NCI-H1105 treated with DMSO at 0.1 percent for 48 hours (cell line): ENCODE data around the gene CBR4.
A peak's percentile ranks its signal among the peaks of the same experiment; 100 is the strongest.

ENCODE experiments used
- DNase-seq: peaks from one replicate; lab custom pipeline; 2025; lab: John Stamatoyannopoulos, UW

CBR4 gene

DNA sequence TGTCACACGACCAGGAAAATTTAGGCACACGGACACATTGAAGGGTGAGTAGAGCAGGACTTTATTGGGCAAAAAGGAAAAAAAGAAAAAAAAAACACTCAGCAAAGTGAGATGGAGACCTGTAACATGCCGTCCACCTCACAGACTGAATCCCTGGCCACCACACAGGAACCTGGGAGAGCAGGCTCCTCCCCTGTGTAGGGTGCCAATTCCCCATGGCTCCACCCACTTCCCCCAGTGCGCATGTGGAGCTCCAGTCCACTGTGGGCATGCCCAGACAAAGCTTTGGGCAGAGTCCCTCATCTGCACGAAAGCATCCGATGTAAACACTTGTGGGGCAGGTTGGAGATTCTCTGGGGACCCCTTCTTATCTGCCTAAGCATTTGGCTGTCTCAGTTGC lies 23.6 kb upstream of the CBR4 start:
- no peak for DNase-seq

DNA sequence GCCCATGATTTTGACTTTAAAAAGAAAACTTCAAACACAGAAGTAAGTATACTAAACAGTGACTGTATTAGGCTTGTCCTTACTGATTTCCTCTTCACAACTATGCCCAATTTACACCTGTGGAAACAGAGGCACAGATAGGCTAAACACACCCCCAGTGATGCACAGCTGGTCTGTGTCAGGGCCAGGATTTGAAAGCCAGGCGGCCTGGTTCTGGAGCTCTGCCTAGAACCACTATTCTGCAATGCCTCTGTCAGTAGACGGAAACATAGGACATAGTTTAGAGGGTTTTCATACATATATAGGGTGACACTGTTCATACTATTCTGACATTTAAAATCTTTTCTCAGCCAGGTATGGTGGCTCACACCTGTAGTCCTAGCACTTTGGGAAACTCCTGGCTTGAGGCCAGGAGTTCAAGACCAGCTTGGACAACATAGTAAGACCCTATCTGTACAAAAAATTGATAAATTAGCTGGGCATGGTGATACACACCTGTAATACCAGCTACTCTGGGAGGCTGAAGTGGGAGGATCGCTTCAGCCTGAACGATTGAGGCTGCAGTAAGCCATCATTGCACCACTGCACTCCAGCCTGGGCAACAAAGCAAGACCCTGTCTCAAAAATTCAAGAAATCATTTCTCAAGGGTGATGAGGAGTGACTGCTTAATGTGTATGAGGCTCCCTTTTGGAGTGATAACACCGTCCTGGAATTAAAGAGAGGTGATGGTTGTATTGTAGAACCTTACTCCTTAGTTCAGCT lies 23.0 kb upstream of the CBR4 start:
- no peak for DNase-seq

DNA sequence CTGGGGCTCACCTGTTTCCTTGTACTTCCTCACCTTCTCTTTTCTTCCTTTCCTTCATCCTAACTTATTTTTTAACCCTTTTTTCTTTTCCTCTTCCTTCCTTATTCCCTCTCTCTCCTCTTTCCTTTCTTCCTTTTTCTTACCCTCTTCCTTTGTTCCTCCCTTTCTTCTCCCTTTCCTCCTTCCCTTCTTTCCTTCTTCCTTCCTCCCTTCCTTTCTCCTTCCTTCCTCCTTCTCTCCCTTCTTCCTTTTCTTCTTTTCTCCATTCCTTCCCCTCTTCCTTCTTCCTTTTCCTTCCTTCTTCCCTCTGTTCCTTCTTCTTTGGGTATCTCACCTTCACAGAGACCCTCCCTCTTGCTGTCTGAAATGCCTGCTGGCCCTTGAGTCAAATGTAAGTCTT lies 22.1 kb upstream of the CBR4 start:
- no peak for DNase-seq

DNA sequence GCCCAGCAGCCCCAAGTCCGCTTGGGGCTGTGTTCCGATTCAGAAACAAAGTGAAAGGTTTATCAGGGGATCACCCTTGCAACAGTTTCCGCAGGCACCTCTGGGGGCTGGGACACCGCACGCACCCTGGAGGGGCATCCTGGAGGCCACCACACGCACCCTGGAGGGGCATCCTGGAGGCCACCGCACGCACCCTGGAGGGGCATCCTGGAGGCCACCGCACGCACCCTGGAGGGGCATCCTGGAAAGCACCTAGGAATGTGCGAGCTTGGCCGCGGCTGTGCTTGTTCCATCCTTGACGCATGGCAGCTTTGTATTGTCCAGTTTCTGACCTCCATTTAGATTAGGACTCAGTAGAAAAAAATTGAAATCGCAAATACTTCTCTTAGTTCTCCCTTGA lies 21.3 kb upstream of the CBR4 start:
- DNase-seq, result no peak

DNA sequence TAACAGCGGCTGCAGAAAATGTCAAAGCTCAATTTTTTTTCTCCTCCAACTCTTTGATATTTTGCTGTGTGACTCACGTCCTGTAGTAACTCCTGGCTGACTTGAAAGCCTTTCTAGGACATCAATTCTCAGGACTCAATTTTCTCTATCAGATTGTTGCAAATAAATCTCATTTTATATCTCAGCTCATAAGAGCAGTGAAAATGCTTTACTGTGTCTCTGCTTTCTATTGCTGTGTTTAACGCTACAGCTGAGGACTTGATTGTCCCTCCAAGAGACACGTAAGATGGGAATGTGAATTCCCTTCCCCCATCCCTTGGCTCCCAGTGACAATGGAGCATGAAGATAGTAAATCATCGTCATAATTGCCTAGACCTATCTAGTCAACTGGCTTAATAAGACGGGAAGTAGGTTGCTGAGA lies 20.5 kb upstream of the CBR4 start:
- no peak for DNase-seq

DNA sequence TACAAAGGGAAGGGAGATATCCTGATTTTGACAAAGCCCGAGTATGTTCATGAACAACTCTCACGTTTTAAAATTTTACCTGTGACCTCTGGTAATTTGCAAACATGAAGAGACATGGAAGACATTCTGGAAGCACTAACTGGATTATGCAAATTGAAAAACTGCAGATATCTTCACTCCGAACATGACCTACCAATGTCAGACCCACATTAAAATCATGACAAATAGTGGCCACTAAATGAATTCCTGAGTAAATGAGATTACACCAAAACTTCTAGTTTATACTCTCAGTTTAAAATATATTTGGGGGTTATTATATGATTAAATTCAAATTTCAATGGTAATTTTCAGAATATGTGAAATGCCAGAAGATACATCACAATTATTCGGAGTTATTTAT lies 19.9 kb upstream of the CBR4 start:
- DNase-seq, result no peak

DNA sequence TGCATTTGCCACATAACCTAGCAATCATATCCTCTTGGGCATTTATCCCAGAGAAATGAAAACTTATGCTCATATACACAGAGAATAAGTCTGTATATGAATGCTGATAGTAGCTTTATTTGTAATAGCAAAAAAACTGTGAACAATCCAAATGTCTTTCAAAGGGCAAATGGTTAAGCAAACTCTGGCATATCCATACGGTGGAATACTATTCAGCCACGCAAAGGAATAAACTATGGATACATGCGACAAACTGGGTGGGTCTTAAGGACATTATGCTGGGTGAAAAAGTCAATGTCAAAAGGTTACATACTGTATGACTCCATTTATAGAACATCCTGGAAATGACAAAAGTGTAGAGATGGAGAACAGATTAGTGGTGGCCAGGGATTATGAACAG lies 17.6 kb upstream of the CBR4 start:
- DNase-seq, result no peak

DNA sequence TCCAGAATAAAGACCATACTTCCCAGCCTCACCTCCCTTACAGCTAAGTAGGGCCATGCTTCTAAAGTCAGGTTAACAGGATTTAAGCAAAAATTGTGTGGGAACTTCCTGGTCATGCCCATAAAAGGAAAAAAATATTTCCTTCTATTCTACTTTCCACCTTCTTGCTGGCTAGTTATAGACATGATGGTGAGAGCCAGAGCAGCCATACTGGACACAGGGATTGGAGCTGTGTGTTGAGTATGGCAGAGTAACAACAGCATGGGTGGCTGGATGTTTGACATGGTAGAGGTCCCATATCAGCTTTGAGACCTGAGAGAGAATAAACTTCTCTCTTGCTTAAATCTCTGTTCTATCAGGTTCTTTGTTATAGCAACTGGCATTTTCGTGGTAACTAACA lies 15.1 kb upstream of the CBR4 start:
- DNase-seq, result no peak

DNA sequence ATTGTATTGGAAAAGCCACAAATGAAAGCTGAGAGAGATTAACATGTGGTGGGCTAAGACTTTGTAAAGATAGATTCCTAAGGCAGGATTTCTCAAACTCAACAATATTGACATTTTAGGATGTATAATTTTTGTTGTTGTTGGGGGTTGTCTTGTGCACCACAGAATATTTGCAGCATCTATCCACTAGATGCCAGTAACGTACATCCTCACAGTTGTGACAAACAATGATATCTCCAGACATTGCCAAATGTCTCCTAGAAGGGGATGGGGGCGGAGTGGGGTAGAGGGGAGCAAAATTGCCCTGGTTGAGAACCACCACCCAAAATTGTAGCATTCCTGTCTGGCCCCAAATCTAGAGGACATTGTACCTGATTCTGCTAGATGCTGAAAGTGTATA lies 14.7 kb upstream of the CBR4 start:
- peak; percentile 5 for DNase-seq

DNA sequence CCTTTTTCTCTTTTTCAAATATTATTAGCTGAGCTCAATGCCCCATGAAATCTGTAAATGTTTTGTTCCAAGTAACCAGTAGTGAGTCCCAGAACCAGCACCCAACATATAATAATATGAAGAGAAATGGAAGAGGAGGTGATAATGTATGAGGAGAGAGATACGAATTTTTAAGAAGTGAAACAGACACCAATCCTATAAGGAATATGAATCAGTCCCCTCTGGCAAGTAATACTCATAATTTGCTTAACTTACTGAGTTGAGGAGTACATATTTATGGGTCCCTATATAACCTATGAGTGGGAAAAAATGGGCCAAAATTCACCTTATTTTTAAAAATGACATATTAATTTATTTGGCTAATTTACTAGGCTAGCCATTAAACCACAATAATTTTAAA lies 8.4 kb upstream of the CBR4 start:
- no peak for DNase-seq

DNA sequence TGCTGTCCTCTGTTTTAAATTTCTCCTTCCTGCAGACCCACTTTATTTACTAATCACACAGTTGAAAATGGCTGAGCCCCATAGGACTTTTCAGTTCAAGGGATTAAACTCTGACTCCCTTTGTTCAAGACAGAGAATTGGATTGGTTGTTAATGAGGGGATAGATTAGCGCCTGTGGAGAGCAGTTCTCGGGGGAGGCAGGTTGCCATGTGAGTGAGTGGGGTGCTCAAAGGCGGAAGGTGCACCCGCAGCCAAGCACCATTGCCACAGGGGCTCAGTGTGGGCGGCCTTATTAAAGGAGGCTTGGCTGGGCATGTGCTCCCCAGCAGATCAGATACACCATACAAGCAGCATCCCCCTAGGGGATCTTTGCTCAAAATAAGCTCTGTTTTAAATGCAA lies 7.9 kb upstream of the CBR4 start:
- no peak for DNase-seq

DNA sequence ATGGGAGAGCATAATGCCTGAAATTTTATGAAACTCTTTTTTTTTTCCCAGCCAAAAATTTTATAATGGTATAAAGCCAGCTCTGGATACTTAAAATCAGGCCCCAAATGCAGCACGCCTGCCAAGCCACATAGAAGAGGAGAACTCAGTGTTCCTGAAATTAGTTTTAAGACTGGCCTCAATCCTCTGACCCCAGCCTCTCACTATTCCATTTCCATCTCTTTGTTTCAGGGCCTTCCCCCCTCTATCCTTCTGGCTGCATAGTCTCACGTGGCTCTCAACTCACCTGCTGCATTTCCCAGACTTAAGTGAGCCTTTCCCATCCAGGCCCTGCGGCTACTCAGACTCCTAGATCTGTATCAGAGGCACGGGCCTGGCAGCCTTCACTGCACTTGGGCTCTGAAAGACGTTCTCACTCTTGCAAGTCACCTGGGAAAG lies 5.2 kb upstream of the CBR4 start:
- DNase-seq, result no peak

DNA sequence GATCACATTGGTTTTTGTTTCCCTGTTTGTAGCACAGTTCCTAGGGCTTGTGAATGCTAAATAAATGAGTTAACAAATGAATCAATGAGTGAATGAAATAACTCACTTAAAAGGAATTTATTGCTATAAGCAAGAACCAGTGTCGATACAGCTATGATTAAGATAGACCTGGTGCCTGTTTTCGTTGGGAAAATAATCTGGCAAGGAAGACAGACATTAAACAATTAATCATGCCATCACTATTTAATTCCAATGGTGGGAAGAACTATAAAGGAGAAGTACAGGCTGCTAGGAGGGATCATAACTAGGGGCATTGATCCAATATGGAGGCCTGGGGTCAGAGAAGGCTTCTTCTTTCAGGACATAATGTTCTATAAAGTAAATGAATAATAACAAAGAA lies 4.5 kb upstream of the CBR4 start:
- DNase-seq, result no peak

DNA sequence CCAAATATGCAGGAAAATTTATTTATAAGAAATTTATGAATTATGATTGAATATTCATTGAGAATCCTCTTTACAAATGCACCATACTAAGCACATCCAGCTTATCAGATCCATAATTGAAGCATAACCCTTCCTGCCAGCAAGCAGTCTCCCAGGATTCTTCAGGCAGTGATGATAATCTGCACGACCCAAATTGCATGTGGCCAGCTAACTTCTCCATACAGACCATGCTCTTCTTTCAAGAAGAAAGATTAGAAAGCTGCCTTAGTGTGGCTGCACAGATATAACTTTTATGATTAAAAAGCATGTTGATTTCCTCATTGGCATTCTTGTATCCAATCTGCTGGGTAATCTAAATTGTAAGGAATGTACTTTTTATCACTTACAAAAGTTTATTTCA lies 3.3 kb upstream of the CBR4 start:
- DNase-seq, result no peak

DNA sequence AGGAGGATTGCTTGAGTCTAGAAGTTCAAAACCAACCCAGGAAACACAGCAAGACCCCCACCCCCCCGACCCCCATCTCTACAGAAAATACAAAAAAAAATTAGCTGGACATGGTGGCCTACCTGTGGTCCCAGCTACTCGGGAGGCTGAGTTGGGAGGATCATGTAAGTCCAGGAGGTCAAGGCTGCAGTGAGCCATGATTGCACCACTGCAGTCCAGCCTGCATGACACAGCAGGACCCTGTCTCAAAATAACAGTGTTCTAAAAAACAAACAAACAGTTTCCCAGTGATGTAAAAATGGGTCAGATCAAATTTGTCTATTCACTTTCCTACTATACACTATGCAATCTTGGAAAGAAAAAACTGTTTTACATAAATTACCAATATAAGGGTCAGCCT lies 2.0 kb upstream of the CBR4 start:
- no peak for DNase-seq

DNA sequence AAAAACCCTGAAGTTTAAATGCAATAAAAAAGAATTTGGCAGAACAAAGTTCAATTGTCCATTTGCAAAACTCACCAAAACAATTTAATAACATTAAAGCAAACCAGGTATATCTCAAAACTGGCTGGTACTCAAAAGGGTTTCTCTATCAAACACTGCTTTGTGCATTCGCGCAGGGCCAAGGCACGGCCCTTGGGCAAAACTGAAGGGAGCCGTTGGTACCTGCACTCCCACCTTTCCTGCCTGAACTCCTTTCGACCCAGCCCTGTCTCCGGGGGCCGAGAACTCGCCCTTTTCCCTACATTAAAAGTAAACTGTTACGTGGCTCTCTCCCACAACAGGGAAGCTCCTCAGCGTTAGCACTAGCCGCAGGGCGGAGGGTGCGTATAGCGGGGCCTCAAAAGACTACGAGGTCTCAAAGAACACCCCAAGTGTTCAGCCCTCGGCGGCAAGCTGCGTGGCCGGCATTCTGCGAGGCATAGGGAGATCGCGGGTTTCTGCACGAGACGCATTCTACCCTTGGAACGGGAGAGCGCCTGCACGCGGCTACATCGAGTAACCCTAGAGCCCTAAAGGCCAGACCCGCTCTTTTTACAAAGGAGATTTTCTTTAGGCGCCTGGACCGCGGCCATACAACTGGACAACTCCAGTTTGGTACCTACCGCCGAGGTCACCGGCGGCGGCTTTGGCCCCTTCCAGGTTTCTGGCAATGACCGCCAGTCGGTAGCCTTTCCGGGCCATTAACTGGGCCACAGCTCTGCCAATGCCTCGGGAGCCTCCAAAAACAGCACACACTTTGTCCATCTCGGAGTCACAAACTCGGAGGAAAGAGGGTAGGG lies 550 bp downstream of the CBR4 start:
- peak; percentile 42 for DNase-seq

DNA sequence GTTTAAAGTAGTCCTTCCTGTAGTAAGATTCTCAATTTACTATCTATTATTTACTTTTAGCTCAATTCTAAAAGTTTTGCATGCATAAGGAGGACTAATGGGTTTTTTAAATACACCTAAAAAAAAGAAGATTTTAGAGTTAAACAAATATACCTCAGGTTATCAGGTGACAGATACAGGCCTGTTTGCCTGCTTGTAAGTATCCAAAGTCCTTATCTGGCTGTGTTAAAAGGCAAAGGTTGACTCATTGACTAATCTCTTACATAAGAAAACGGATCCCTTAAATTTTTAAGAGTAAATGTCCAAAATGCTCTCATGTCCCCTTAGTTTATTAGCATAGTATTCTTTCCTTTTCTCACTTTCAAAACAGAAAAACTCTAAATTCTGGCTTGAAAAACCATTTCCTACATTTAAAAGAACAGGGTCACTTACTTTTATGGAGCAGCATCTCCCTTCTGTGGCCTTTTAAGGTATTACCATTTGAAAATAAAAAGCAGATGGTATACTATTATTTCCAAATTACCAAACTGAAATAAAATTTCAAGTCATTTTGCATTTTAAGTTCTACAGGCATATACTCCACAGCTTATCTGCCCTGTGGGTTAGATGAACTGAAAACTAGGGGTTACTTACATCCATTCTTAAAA lies 4.5 kb downstream of the CBR4 start:
- DNase-seq, result no peak

DNA sequence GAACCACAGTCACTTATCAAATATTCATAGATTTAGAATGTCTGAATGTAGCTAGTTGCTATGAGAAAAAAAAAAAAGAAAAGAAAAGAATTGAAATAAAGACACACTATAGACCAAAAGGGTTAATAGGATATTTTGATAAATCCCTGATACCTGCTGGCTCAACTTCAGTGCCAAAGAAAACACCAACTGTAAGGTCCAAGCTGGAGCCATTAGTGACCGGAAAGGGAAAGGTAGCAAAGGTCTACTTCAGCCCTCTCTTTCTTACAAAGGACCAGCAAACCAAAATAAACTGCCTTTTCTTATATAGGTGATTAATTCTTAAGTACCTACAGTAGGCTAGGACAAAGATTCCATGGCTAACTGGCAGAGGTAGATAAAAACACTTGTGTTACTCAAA lies 9.7 kb downstream of the CBR4 start:
- DNase-seq, result no peak

DNA sequence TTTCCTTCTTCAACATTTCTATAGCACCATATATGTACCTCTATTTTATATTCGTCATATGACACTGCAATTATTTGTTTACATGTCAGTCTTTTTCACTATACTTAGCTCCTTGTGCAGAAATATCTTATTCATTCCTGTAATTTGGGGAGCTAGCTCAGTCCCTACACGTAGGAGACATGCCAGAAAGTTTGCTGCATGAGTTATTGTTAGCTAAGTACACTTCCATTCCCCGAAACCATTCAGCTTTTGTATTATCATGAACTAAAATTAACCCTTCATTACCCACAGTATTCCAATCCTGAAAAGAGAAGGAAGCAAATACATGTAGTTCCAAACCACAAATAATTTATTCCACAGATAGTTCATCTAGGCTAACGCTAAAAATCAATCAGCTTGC lies 10.2 kb downstream of the CBR4 start:
- no peak for DNase-seq

DNA sequence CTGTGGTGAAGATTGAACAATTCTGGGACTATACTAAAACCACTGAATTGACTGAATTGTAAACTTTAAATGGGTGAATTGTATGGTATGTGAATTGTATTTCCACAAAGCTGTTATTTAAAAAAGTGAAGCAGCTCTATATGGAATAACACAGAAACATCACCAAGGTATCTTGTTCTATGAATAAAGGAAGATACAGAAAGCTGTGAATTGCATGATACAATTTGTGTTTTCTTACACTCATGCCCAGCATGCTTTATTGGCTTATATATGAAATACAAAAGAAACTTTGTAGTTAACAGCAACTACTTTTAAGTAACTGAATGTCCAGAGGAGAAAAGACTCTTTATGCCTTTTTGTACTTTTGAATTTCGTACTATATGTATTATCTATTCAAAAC lies 11.5 kb downstream of the CBR4 start:
- DNase-seq, result no peak

DNA sequence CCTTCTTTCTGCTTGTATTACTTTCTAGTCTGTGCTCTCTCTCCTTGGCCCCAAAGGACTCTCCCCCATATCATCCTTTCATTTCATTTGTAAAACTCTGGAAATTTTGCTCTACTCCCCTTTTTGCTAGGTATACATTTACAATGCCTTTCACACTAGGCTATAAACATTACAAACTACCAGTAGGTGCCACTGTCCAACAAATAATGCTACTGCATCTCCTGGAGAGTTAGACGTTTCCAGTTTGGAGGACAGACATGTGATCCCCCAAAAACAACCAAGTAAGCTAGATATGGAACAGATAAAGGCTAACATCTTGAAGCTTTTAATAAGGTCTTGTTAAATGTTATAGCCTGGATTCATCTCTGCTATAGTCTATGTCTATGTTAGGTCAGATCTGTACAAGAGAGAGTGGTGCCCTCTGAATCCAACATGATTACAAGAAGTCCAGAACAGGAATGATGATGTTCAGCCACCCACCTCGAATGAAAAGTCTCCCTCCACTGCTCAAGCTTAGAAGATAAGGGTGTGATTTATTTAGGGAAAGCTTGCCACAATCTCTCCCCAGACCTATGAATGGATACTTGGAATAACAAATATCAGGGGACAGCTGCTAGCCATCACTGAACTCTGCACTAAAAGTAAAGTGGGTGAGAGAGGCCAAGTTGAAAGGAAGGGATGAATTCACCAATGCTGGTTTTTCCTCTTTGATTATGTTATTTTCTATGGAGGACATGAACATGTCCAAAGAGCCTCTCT lies 14.3 kb downstream of the CBR4 start:
- no peak for DNase-seq

DNA sequence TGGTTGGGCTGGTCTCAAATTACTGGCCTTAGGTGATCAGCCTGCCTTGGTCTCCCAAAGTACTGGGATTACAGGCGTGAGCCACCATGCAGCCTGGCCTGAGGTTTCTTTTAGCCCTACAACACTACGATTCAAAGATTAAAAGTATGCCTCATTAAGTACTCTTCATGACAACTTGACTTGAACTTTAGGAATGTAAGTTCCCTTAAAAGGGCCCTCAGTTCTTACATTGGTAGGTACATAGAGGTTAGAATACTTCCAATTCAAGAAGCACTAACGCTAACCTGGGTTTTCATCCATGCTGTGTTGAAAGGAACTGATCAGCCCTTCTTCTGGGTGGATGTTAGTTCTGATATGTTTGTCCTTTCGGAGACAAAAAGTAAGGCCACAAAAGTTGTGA lies 15.1 kb downstream of the CBR4 start:
- no peak for DNase-seq
